Activated T-cell treated with anti-CD3 and anti-CD28 coated beads for 1 hour (primary cell): ENCODE results near the gene CPNE8.
A peak's percentile ranks its signal among the peaks of the same experiment; 100 is the strongest.

Experiments
- DNase-seq: peaks from one replicate; pipeline ENCODE4 v3.0.0-alpha.2; 2020; ENCODE audit warnings: low read depth

CPNE8 gene

DNA sequence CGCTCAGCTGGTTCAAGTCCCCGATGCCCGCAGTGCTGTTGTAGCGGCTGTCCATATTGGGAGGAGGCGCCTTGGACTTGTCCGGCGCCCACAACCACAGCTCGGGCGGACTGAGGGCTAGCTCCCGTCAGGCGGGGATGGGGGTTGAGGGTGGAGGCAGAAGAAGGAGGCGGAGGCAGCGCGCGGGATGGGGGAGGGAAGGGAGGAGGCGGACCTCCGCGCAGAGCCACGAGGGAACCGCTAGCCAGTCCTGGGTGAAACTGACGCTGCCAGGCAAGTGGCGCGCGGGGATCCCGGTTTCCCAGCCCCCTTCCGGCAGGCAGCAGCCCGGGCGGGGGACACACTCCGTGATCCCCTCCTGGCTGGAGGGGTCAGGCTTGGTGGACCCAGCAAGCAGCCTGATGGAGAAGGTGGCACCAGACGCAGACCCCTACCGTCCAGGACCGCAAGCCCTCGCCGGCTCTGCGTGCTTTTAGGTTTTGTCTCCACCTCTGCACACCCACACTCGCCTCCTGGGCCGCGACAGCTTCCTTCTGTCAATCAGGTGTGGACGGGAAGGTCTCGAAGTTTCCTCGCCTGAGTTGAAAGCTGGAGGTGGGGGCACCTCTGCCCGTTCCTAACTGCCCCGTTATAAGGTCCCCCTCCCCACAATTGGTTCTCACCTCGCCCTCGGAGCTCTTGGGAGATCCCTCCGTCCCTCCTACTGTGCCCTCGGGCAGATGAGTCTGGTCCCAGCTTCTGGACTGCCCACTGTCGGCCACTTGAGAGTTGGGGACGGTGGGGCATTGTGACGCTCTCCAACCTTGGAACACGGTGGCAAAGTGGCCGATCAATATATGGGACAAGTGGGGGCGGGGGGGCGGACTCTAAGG, at the start of gene CPNE8:
Gene CPNE8, minus strand, starts transcription at position 112 of the 872 bp plus-strand sequence. Its CDS starts 57 bp downstream, at position 55.
- peak; percentile 23 for DNase-seq

DNA sequence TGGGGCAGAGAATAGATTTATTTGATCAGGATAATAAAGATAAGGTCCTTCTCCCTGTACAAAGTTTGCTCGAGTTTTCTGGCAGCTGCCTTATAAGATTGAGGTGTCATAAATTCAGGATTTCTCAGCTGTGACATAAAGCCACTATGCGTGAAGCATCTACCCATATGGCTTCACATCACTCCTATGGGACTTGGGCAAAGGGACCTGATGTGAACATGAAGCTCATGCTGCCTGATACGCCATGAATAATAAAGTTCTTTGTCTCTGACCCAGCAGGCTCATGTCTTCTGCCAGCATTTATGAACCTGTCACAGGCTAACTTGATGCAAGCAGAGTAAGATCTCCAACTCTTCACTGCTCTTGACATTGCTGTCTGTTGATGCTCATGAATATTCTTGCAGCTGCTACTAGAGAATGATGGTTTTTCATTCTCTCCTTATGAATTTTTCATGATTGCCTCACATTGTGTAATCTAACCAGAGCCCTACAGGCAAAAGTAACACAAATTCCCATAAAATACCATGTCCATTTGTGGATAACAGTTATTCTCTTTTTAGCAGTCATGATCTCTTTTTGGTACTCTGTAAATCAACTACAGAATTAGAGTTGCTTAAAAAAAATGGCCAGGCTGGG, 49.0 kb upstream of the CPNE8 start:
- DNase-seq = no peak

DNA sequence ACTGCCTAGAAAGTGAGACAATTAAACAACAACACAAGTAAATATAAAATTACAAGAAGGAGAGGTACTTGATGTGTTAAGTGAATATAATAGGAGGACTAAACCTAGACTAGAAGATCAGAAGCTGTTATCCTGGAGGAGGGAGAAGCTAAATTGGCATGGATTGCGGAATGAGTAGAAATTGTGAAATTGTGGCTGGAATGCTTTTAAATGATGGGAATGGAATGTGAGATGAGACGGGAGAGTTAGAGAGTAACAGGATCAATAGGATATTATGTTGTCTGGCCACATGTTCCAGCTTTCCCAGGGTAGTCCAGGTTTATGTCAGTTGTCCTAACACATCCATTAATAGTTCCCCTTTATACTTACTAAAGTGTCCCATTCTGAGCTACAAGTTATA, 44.0 kb upstream of the CPNE8 start:
- no peak for DNase-seq

DNA sequence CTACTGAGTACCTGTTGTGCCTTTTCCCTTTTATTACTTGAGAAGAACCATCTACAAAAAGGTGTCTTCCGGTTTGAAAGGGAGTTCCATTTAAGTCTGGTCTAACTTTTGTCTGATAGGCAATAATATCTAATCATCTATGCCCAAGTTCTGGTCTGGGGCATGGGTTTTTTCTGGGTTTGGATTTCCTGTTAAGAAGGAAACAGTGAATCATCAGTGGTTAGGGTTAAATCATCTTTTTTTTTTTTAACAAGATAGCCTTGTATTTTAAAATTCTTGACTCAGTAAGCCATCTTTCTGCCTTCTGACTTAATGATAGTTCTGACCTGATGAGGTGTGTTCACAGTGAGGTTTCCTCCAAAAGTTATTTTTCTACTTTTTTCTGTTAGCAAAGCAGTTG, 29.3 kb upstream of the CPNE8 start:
- DNase-seq = no peak

DNA sequence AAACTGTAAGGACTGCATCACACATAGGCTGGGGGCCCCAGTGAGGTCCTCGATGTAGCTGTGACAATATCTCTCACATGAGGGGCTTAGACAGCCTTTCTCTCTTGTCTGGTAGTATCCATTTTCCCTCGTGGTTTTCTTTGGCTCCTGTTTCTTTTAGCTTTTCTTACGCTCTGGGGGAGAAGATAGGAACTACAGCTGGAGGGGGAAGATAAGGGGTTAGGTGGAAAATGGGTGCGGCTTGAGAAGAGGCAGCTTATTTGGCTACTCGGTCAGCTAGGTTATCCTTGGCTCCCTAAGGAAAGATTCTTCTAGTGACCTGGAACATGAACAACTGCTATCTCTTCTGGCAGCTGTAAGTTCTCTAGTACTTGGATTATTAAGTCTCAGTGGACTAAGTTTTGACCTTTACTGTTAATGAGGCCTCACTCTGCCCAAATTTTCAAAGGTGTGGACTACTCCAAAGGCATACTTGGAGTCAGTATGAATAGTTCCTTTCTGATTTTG, 28.7 kb upstream of the CPNE8 start:
- DNase-seq = no peak

DNA sequence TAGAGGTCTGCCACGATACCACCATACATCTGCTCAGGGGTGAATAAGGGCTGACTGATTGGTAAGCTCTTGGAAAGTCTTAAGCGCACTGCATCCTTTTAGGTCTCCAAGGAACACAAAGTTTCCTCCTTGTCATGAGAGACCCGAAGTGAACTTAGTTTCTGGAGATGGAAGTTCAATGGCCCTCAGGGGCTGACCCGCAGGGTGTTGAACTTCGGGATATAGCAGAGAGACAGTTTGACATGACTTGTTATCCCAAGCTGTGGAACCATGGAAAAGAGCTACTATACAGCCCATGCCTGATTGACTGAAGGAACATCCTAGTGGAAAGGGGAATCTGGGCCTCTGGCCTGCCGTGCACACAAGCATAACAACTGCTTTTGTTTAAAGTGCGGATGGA, 26.9 kb upstream of the CPNE8 start:
- no peak for DNase-seq

DNA sequence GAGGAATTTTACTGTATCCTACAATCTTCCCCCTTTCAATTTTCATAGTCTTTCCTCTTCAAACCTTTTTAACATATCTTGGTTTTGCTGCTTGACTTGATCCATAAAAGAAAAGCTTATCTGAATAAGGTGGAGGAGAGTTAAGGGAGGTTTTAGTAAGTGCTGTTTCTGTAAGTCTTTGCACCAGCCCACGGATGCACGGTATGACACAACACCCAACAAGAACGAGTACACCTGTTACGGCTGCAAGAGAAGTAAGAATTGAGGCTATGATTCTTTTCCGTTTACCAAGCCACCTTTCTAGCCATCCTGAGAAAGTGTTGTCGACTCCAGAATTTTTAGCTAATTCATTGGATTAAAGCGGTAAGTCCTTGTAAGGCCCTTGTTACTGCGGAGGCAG, 26.1 kb upstream of the CPNE8 start:
- no peak for DNase-seq

DNA sequence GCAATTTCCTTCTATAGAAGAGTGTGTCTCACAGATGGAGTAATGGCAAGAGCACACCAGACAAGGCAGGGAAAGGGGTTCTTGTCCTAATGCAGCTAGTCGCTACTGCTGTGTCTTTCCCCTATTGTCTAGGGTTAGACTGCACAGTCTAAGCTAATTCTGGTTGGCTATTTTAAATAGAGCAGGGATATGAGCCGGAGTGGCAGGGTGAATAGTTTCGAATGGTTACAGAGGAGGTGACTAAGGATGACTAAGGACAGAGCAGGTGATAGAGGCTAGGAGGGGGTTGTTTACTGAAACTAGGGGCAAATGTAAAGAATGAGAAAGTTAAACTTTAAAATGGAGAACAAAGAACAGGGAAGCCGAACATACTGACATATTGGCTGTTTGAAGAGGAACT, 25.6 kb upstream of the CPNE8 start:
- no peak for DNase-seq

DNA sequence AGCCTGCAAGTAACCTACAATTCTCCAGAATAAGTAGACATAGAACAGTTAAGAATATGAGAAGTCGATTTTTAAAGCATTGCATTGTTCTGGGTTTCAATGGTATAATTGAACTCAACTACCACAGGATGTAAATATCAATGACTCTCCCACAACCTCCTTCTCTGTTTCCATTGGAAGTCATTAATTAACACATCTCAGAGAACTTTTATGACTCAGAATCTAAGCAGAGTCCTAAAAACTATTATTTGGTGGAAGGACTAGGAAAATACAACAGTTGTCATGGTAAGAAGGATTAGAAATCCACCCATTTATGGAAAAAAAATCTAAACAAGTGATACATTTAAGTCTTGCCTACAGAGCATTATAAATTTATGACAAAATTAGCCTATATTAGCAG, 21.1 kb upstream of the CPNE8 start:
- no peak for DNase-seq

DNA sequence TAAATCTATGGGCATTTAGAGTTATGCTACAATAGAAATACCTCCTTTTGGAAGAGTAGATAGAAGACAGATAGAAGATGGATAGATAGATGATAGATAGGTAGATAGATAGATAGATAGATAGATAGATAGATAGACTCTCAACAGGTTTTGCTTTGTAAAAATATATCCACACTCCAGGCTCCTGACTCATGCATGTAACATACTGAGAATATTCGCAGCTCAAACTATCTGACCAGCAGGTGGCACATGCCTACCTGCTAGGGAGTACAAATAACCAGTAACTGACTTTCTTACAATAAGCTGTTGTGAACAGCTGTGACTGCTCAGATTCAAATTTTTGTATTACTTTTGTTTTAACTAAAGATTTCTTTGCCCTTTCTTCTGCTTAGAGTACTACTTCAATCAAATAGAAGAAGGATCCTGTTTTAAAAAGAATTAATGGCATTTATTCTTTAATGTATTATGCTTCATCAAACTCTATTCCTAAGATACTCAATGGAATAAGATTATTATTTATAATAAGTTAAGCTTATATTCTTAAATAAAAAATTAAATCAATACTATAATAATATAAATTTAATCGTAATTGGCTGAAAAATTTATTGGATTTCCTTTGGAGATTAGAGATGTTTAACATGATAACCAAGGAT, 15.8 kb upstream of the CPNE8 start:
- no peak for DNase-seq

DNA sequence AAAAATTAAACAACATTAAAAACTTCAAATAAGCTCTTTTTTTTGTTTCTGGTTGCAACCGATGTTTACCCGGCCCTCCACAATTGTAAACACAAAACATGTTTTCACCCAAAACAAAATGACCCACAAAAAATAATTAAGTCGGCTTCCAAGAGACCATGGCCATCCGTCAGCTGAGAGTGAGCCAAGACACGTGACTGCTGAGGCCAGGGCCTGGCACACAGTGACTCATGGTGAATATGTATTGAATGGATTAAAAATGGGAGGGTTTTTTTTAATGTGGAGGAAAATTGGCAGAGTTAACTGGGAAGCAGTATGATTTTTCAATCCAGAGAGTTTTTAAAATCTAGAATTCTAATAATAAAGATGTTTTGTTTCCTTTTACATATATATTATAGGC, 13.8 kb upstream of the CPNE8 start:
- DNase-seq = no peak

DNA sequence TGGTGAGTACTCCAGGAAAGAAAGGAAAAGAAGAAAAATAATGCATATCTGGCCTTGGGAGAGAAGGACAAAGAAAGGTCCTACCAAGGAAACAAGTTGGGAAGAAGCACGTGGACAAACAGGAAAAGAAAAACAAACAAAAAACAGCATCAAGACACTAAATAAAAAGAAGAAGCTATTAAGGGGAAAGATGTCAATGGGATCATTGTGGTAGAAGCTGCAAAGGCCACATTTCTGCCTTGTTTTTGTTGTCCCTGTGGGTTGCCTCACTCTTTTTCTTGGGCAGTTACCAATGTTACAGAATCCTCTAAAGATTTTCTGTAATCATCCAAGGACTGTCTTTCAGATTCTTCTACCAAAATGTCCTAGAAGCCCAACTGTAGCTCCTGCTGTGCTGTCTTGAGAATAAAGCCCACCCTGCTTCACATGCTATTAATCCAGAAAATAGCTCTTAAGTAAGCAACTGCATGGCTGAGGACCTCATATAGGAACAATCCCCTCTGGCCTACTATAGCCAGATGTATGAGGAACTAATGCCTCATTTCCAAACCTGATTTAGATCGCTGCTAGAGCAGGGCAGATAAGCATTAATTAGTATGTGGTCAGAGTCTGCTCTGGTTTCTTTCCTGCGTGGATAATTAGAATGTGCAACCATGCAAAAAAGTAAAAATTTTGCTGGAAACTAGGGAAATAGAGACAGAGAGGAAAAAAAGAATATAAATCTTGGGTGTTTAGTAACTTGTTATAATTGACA, 10.2 kb upstream of the CPNE8 start:
- no peak for DNase-seq

DNA sequence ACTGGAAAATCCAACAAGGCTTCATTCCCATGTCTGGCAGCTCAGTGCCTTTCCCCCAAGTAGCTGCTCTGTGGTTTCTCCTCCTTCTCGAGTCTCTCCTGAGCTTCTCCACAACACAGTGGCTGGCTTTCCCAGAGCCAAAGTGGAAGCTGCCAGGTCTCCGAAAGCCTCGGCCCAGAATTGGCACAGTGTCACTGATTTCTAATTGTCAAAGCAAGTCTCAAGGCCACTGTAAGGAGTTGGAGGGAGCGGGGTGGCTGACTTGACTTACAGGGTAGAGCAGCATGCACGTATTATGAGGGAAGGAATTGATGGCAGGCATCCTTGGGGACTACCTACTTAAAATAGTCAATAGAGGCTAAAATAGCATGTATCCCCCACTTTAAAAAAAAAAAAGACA, 6.7 kb upstream of the CPNE8 start:
- no peak for DNase-seq

DNA sequence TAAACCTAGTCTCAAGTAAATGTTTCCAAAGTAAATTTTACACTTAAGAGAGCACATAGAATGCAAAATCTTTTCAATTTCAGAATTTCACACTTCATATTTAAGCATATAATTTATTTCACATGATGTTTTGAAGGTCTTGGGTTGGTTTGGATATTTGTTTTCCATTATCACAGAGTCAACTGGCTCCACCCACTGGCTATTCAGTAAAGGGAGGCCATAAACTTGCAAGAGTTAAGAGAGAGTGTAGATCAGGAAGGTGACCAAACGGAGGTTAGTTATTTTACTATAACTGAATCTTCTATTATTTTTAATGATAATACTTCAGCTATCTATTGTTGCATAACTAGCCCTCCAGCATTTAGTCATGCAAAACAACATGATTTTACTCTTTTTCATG, 6.2 kb upstream of the CPNE8 start:
- DNase-seq = no peak

DNA sequence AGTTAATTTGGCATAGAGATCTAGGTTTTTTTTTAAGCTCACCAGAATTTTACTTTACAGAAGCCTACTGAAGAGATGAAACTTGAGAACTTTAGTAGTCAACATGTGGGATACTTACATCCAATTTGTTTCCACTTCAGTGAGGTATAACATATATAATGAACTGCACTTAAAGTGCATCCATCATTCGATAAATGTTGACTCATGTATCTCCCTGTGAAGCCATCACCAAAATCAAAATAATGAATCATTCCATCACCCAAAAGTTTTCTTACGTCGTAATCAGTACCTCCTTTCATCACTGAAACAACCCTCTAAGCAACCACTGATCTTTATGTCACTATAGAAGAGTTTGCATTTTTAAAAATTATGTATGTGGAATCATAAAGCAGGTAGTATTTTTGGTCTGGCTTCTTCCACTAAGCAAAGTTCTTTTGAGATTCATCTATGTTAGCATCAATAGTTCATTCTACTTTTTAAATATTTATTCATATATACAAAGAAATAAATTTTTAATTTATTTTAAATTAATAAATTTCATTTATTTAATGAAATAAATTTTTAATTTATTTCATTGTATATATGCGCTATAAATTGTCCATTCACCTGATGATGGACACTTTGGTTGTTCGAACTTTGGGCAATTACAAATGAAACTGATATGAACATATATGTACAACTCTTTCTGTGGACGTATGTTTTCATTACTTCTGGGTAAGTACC, 2.0 kb upstream of the CPNE8 start:
- DNase-seq = no peak

DNA sequence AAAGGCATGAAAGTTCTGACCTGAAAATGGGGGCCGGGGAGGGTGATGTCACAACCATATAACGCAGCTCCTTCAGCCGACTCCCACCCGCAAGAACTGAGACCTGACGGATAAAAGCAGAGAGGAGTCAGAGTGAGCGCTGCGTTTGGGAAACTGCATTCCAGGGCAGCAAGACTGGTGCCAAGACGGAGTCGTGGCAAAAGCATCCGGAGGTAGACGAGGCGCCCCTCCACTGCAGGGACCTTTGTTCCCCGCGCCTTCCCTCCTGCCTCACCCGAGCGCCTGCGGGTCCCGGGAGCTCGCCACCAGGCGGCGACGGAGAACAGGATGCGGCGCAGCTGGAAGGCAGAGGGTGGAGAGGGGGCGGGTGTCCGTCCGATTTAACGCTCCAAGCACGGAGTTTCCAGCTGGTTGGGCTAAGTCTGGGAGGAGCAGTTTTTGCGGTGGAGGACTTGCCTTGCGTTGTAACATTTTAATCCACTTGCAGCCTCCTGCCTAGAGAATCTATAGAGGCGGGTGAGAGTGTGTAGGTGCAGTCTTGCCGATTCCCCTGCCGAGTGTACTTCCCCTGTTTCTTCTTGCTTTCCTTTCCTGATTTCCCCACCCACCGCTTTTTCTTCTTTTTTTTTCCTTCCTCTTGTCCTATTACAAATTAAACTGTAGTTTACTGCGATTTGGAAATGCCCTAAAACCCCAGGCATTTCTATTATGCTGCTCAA, 1.2 kb upstream of the CPNE8 start:
- DNase-seq = peak; percentile 44

DNA sequence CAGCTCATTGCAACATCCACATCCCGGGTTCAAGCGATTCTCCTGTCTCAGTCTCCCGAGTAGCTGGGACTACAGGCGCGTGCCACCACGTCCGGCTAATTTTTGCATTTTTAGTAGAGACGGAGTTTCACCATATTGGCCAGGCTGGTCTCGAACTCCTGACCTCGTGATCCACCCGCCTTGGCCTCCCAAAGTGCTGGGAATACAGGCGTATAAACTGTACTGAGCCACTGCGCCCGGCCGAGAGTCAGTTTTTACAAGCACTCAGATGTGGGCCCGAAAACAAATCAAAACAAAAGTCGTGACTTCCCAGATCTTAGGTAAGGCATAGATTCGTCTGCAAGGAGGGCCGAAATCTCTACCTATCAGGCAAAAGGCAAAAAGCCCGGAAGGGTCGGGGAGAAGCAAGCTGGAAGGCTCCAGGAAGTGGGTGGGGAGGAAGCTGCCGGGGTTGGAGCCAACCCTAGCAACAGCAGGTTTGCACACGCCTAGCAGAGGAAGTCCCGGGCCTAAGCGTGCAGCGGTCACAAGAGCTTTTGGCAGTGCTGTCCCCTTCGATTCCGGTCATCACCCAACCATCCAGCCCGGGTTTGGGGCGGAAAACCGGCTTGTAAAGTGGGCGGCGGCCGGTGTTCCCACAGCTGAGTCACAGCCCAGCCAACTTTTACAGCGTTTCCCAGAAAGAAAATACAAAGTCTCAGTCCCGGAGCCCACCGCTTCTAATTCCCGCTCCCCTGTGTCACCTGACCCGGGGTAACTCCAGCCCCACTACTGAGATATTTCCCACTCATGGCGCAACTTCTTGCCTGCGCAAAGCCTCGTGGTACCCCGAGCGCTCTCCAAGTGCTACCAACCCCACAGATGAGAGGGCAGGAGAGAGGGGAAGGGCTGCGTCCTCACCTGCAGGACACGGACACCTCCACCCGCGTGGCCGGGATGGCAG, 583 bp downstream of the CPNE8 start:
- peak; percentile 8 for DNase-seq

DNA sequence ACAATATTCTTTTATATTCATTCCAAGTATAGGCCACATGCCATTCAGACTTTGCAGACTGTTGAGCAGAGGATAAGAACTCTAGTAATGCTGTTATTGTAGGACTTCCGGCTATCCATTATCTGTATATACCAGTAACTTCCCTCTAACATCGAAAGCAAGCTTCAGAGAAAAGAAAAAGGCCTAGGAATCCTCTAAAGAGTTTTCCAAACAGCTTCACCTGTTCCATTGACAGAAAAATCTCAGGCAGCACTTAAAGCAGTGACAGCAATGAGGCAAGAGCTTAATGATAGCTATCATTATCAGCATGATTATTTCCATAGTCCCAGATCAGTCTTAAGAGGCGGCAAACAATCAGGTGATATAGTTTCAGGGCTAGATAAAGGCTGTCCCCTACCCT, 1.8 kb downstream of the CPNE8 start:
- DNase-seq = no peak

DNA sequence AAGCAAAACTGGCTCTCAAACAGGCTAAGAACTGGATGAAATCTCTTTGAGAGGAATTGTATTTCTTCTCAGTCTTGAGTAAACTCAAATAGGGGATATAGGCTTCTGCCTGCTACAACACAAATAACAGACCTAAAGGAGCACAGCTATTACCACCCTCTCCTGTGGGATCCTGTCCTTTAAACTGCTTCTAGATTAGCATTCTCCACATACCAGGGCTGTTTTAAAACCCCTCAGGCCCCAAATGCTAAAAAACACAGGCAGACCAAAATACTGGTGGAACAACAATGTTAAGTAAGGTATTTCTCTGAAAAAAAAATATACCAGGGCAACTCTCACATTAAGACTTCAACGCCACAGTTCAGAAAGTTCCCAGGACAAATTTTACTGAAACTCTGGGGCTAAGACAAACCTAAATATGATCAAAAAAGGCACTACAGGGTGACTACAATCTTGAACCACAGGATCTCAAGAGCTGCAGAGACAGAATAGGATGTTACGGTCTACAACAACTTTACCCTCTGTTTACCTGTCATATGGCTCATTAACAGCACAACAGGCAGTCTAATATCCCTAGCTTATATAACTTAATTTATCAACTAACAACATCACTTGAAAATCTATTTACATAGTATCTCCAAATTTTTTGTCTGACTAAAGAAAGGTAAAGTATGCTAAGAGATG, 7.2 kb downstream of the CPNE8 start:
- no peak for DNase-seq
